Epithelial cell of proximal tubule (primary cell): ENCODE results near the gene PARP3. TPM values are rescaled to one million over a fixed set of nuclear protein-coding genes. Genes with fewer than 3 reads are reported as not detected.
A peak's percentile ranks its signal among the peaks of the same experiment; 100 is the strongest.
"Not testable (repeated sequence)": the region's sequence is repeated elsewhere in the genome, so short reads cannot be mapped to it uniquely, and the experiment has no call there.

Experiments
- DNase-seq: peaks from one replicate; pipeline ENCODE4 v3.0.0-alpha.2; 2011; ENCODE audit warnings: low read depth
- H3K4me3 ChIP-seq: 2 replicates; pipeline ENCODE4 v1.5.1; 2011; ENCODE audit warnings: low read depth, mild to moderate bottlenecking, low read length
- CTCF ChIP-seq: conservative IDR thresholded peaks from 2 replicates; pipeline ENCODE4 v1.5.1; 2012; ENCODE audit warnings: low read depth, mild to moderate bottlenecking, low read length
- total RNA-seq: library from RNA; depleted of rRNA; stranded (reverse); fragments of >200 nt; gene quantifications from 2 replicates; pipeline ENCODE4 v1.2.3, GENCODE V29; 2015

The PARP3 gene
- total RNA-seq, 1 donor from 2014 or later = 18.8 TPM

GRCh38 chr3:51987568-51987967 lies 45.4 kb downstream of the PARP3 start:
- no peak for DNase-seq
- H3K4me3 ChIP-seq = no peak overlapping the region
- TF ChIP-seq CTCF = no peak

GRCh38 chr3:51988286-51989146 lies 46.4 kb downstream of the PARP3 start:
- TF ChIP-seq CTCF = no peak
- DNase-seq = no peak
- no peak overlapping the region for H3K4me3 ChIP-seq

- not testable (repeated sequence) for DNase-seq, H3K4me3 ChIP-seq
Observed at GRCh38 chr3:51990501-51990971, 48.4 kb downstream of the PARP3 start.

GRCh38 chr3:51992017-51992682 lies 50.0 kb downstream of the PARP3 start:
- TF ChIP-seq CTCF = no peak
- H3K4me3 ChIP-seq = no peak overlapping the region
- no peak for DNase-seq

GRCh38 chr3:51993657-51994056 lies 51.5 kb downstream of the PARP3 start:
- H3K4me3 ChIP-seq, DNase-seq: not testable (repeated sequence)

GRCh38 chr3:51994530-51994929 lies 52.4 kb downstream of the PARP3 start:
- no peak for DNase-seq
- peak overlapping the region; percentile 99 for H3K4me3 ChIP-seq

GRCh38 chr3:51995346-51996163 lies 53.4 kb downstream of the PARP3 start, which contains the start of gene RPL29:
RPL29 (minus strand) TSS chr3:51995895; CDS start chr3:51995461, 434 bp downstream.
- DNase-seq = peak; percentile 73
- H3K4me3 ChIP-seq = peak within 1 kb of the TSS; percentile 99
- no peak for TF ChIP-seq CTCF

More at GRCh38 chr3:51994530-51994929, 52.4 kb downstream of the PARP3 start:
- no peak for TF ChIP-seq CTCF
